ENCODE measurements around the gene RTN4R. TPM values are rescaled to one million over a fixed set of nuclear protein-coding genes. Genes with fewer than 3 reads are reported as not detected.

Gene RTN4R
- total and polyA plus RNA-seq, 3 donors from 2014 or later: 2.1 to 6.1 (median 5.1) TPM

DNA sequence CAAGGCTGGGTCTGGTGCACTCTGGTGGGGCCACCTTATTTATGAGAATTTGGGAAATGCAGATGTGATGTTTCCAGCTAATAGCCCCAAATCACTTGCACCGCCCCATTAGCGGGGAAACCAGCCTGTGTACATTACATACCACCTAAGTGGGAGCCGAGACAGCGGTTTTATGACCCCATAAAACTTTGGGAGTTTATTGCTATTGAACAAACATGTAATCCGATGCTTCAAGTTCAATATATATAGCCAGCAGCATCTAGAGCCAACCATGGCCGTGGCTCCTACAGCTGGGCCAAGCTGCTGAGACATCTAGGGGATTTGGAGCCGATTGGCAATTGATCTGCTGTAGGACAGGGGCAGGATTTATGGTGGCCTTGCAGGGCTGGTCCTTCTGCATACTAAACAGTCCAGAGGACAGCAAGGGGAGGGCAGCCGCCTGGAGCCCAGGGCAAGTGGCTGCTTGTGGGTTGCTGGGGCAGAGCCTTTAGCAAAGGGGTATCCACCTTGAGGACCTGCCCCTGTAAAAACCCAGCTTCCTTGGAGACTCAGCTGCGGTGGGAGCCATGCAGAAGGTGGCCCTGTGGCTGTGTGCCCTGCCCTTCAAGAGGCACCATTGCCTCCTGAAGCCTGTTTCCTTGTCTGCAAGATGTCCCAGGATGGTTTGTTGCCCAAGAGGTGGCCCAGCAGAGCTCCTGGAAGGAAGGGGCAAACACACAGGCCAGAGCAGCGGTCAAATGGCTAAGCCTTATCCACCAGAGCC, 69.4 kb downstream of the RTN4R start:
- Histone ChIP-seq H3K4me3 (no peak overlapping the region), H3K9me3 (no peaks in the 10 kb centered on the region), H3K27me3 (no peaks in the 10 kb centered on the region), H3K27ac (no peak overlapping the region), H3K4me1 (peaks cover 17% of the 10 kb centered on the region), H3K36me3 (ENCODE audit: low read depth, missing control alignments) (no peaks in the 10 kb centered on the region)
- intact Hi-C loops (cut with DNase I; ENCODE audit: low total_unique reads): no loop called here
- no peak for TF ChIP-seq POLR2A (IDR thresholded peaks at IDR 0.05)
- 82 to 90% methylated on average over 9 to 10 of the region's 10 CpGs for WGBS, 2 donors
- DNase-seq: no peak

DNA sequence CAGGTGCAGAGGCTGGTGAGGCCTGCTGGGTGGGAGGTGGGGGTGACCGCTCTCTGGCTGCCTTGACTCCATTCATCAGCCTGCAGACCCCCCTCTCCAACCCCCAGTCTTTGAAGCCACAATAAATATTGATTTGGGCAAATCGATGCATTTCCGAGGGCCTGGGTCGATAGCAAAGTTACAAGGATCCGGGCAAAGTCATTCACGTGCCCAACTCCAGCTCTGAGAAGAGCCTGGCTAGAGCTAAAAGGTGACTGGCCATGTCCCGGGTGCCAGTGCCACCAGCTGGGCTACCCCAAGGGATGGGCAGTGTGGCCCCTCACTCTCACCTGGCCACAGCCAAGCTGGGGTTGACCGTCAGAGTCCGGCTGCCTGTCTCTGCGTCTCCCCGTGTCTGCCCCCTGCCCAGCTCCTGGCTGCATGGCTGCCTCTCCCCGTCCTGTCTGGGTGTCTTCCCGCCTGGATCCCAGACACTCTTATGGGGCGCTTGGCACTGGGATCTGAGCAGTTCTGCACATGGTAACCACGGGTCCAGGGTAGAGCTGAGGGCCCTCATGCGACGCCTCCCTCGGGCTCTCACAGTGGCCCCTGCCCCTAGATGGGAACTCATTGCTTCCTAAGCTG, 70.6 kb downstream of the RTN4R start:
- 93 to 94% methylated on average over 13 to 16 of the region's 18 CpGs for WGBS, 2 donors
- Histone ChIP-seq H3K9me3 (no peaks in the 10 kb centered on the region), H3K36me3 (ENCODE audit: low read depth, missing control alignments) (no peaks in the 10 kb centered on the region), H3K4me1 (peaks cover 8% of the 10 kb centered on the region), H3K27me3 (no peaks in the 10 kb centered on the region), H3K4me3 (no peak overlapping the region), H3K27ac (no peak overlapping the region)
- no peak for DNase-seq
- intact Hi-C loops (cut with DNase I; ENCODE audit: low total_unique reads): no loop called here
- TF ChIP-seq, protein P1, sequence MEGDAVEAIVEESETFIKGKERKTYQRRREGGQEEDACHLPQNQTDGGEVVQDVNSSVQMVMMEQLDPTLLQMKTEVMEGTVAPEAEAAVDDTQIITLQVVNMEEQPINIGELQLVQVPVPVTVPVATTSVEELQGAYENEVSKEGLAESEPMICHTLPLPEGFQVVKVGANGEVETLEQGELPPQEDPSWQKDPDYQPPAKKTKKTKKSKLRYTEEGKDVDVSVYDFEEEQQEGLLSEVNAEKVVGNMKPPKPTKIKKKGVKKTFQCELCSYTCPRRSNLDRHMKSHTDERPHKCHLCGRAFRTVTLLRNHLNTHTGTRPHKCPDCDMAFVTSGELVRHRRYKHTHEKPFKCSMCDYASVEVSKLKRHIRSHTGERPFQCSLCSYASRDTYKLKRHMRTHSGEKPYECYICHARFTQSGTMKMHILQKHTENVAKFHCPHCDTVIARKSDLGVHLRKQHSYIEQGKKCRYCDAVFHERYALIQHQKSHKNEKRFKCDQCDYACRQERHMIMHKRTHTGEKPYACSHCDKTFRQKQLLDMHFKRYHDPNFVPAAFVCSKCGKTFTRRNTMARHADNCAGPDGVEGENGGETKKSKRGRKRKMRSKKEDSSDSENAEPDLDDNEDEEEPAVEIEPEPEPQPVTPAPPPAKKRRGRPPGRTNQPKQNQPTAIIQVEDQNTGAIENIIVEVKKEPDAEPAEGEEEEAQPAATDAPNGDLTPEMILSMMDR (IDR thresholded peaks at IDR 0.05): no peak
- TF ChIP-seq POLR2A (IDR thresholded peaks at IDR 0.05): no peak

DNA sequence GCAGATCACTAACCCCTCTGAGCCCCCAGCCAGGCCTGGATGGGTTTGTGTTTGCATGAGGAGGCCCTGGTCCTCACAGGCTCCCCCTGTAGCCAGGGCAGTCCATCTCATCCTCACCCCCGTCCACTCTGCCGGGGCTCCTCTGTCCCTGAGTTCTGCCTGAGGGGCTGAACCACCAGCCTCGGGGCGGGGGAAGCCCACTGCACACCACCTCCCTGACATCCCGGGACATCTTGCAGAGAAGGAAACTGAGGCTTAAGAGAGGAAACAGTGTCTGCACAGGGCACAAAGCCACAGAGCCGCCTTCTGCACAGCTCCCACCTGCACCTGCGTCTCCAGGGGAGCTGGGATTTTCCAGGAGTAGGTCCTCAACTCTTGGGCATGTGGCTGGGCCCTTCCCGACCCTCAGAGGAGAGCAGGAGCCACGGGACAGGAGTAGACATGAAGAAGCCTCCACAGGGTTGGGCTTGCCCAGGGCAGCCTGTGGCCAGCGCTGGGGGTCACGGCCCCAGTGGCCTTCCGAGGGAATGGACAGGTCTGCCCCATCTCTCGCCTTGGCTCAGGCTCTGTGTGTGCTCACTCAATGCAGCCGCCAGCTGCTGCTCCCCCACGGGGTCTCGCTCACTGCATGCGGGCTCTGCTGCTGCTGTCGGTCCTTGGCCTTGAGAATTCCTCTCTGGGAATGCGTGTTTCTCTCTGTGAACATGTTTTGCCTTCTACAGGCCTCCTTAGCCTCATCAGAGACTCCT, 71.8 kb downstream of the RTN4R start:
- Histone ChIP-seq H3K4me3 (no peak overlapping the region), H3K27ac (no peak overlapping the region), H3K36me3 (ENCODE audit: low read depth, missing control alignments) (no peaks in the 10 kb centered on the region), H3K9me3 (no peaks in the 10 kb centered on the region), H3K27me3 (no peaks in the 10 kb centered on the region), H3K4me1 (peaks cover 8% of the 10 kb centered on the region)
- intact Hi-C loops (cut with DNase I; ENCODE audit: low total_unique reads): no loop called here
- no peak for TF ChIP-seq POLR2A (IDR thresholded peaks at IDR 0.05)
- DNase-seq: peak; percentile 22
- WGBS, 2 donors: 42 to 53% methylated on average over 5 to 19 of the region's 19 CpGs

DNA sequence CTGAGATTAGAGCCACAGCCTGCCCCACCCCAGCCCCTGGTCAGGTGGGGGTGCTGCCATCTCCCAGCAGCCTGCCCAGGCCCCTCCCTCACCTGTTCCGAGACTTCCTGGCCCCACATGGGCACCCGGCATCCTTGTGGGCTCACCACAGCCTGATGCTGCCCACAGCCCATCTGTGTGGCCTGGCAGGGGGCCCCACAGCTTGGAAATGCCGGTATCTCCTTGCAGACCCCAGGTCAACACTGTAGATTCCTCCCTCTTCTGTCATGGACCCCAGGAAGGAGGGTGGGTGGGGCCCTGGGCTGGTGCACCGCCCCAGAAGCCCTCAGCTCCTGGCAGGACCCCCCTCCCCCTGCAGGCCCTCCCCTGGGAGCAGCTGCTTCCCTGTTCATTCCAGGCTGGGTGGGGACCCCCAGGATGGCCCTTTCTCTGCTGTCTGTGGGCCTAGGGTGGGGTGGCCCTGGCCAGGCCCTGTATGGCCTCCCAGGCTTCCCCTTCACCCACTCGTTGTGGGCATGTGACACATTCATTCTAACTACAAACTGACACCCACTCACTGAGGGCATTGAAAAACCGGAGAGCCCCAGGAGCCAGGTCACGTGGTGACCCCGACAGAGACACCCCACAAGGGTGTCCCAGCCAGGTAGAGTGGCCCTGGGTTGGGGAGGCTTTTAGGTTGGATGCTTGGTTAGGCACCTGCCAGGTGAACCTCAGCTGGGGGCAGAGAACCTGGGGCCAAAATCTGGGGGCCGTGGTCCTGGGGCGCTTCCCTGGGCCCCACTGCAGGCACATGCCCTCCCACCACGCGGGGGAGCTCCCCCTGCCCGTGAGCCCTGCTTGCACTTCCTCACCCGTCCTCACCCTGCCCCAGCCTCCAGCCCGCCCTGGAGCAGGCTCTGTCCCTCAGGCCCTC, 73.2 kb downstream of the RTN4R start:
- Histone ChIP-seq H3K4me3 (no peak overlapping the region), H3K9me3 (no peaks in the 10 kb centered on the region), H3K4me1 (peaks cover 8% of the 10 kb centered on the region), H3K36me3 (ENCODE audit: low read depth, missing control alignments) (no peaks in the 10 kb centered on the region), H3K27ac (no peak overlapping the region), H3K27me3 (no peaks in the 10 kb centered on the region)
- intact Hi-C loops (cut with DNase I; ENCODE audit: low total_unique reads): no loop called here
- TF ChIP-seq, protein P1 (IDR thresholded peaks at IDR 0.05): no peak
- TF ChIP-seq POLR2A (IDR thresholded peaks at IDR 0.05): no peak
- 84 to 86% methylated on average over 6 to 15 of the region's 15 CpGs for WGBS, 2 donors
- no peak for DNase-seq

DNA sequence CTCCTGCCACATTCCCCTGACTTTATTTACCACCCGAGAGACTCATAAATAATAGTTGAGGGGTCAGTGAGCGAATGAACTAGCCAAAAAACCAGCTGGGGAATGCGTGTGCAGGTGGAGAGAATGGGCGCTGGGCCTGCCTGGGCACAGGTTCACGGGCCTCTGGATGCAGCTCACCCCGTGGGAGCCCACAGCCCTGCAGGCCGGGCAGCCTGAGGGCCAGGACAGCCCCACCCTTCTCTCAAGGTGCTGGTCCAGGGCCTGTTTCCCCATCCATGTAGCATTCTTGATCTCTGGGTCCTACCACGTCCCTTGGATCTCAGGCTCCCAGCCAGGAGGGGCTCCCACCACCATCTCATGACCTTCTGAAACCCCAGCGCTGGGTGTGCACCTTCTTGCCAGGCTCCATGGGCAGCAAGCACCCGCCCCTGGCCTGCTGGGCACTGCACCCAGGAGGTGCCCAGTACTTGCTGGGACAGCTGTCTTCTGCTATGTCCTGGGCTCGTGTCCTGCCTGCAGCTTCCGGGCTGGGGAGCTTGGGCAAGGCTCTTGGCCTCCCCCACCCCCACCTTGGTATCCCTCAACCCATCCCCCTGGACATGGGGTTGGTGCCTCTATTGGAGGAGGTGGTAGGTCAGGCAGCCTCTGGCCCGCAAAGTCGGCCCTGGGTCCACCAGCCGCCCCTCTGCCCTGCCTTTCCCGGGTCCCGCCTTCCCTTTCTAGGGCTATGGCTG, 74.2 kb downstream of the RTN4R start:
- Histone ChIP-seq H3K27me3 (no peaks in the 10 kb centered on the region), H3K4me3 (no peak overlapping the region), H3K27ac (no peak overlapping the region), H3K4me1 (peaks cover 8% of the 10 kb centered on the region), H3K36me3 (ENCODE audit: low read depth, missing control alignments) (no peaks in the 10 kb centered on the region), H3K9me3 (no peaks in the 10 kb centered on the region)
- intact Hi-C loops (cut with DNase I; ENCODE audit: low total_unique reads): no loop called here
- no peak for TF ChIP-seq POLR2A (IDR thresholded peaks at IDR 0.05)
- TF ChIP-seq, protein P1 (IDR thresholded peaks at IDR 0.05): no peak
- WGBS, 2 donors: 88 to 96% methylated on average over 7 to 17 of the region's 17 CpGs
- DNase-seq: no peak

All from testis (tissue), 3 donors.